Suprapubic skin (tissue), 4 donors: Measurements from ENCODE around the gene PPM1F.

Experiments used
- CTCF ChIP-seq, 2 donors: fragments of 200-600 bp in 1 of 2; fragments of 450-650 bp in 1 of 2; sonication (generic) in 1 of 2; IDR thresholded peaks; one replicate each; pipeline ENCODE4 v1.5.1; 2016 to 2019; ENCODE audit warnings: antibody characterized with exemption in 2 of 2, mild to moderate bottlenecking in 1 of 2, moderate library complexity in 1 of 2
- EP300 ChIP-seq: sonication (generic); formaldehyde crosslinking; IDR thresholded peaks from one replicate; pipeline ENCODE4 v1.6.1; 2017; ENCODE audit warnings: antibody characterized with exemption
- POLR2A ChIP-seq, 2 donors: fragments of 450-650 bp; IDR thresholded peaks; one replicate each; pipeline ENCODE4 v1.6.1; 2017; ENCODE audit warnings: antibody characterized with exemption in 2 of 2, mild to moderate bottlenecking in 2 of 2, moderate library complexity in 2 of 2
- POLR2AphosphoS5 ChIP-seq, 3 donors: sonication (generic); formaldehyde crosslinking; IDR thresholded peaks; one replicate each; pipeline ENCODE4 v1.6.1; 2017; ENCODE audit warnings: antibody characterized with exemption in 3 of 3

DNA sequence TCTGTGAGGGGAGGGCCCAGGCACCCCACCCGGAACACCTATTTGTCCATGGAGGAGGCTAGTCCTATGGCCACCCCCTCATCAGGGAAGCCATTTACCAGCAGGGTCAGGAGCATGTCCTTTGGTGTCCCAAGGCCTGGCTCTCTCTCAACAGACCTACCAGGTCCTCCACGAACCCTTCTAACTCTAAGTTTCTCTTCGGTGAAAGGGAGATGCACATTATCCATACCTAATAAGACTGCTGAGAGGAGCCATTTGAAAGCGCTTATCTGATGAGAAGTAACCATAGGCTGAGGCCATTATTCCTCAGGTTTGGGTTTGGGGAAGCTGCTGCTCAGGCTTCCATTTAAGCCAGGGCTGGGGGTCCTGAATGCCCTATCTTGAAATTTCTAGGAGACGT, 39.1 kb upstream of the PPM1F start:
- TF ChIP-seq EP300 (no peak), POLR2A (IDR thresholded peaks at IDR 0.05) (no peak), CTCF (IDR thresholded peaks at IDR 0.05) (no peak), POLR2AphosphoS5 (IDR thresholded peaks at IDR 0.05) (no peak)
